ENCODE data around the gene TCIRG1.

TCIRG1 gene

DNA sequence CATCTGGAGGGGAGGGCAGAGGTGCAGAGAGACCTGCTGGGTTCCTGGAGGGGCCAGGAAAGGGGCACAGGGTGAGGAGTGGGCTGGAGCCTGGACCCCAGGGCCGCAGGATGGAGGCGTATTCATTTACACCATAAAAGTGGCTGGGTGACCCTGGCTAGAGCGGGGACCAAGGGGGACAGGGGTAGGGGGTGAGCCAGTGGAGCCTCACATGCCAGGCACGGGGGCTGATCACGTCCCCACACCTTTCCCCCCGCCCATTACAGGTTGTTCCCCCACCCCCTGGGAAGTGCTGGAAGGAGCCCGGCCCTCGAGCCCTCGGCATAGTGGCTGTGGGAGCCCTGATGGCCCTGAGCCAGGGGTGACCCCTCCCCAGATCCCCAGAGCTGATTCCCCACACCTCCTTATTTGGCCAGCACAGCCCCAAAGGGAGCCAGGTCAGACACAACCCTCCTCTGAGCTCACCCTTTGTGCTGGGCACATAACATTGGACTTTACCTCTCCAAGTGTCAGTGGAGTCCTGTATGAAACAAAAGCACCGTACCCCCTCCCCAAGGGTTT, 781 bp downstream of the TCIRG1 start:
- H3K27ac ChIP-seq (ENCODE audit: low read depth, low read length), result peak overlapping the region; percentile 74
- no peaks in the 10 kb centered on the region for H3K9me2 ChIP-seq (replicated peaks; ENCODE audit: insufficient read depth, low read length)
- peak overlapping the region; percentile 77 for H3K9ac ChIP-seq (ENCODE audit: low read length)
- H3K36me3 ChIP-seq (ENCODE audit: low read length), result no peaks in the 10 kb centered on the region
- no peaks in the 10 kb centered on the region for H3K9me3 ChIP-seq (ENCODE audit: insufficient read depth, low read length)
- TF ChIP-seq EZH2phosphoT487 (conservative IDR thresholded peaks at IDR 0.05; ENCODE audit: low read length), result no peak
- TF ChIP-seq CTCF (IDR thresholded peaks at IDR 0.05; ENCODE audit: insufficient read depth, low read length, poor library complexity, severe bottlenecking), result no peak
- H3F3A ChIP-seq (ENCODE audit: insufficient read depth), result no peaks in the 10 kb centered on the region; the same call in 1 of the 2 replicates
- H3K79me2 ChIP-seq (ENCODE audit: insufficient read depth, low read length), result peaks cover 24% of the 10 kb centered on the region
- H2AFZ ChIP-seq (ENCODE audit: low read depth, low read length, severe bottlenecking), result peak overlapping the region; percentile 4
- no peaks in the 10 kb centered on the region for H3K27me3 ChIP-seq (ENCODE audit: low read length)
- H3K4me2 ChIP-seq (ENCODE audit: low read depth, low read length, poor library complexity, severe bottlenecking), result peak overlapping the region; percentile 99
- H3K4me3 ChIP-seq (ENCODE audit: insufficient read depth, low read length, poor library complexity, severe bottlenecking), result peak overlapping the region; percentile 81
- no peaks in the 10 kb centered on the region for H4K20me1 ChIP-seq (ENCODE audit: low read depth, low read length)

DNA sequence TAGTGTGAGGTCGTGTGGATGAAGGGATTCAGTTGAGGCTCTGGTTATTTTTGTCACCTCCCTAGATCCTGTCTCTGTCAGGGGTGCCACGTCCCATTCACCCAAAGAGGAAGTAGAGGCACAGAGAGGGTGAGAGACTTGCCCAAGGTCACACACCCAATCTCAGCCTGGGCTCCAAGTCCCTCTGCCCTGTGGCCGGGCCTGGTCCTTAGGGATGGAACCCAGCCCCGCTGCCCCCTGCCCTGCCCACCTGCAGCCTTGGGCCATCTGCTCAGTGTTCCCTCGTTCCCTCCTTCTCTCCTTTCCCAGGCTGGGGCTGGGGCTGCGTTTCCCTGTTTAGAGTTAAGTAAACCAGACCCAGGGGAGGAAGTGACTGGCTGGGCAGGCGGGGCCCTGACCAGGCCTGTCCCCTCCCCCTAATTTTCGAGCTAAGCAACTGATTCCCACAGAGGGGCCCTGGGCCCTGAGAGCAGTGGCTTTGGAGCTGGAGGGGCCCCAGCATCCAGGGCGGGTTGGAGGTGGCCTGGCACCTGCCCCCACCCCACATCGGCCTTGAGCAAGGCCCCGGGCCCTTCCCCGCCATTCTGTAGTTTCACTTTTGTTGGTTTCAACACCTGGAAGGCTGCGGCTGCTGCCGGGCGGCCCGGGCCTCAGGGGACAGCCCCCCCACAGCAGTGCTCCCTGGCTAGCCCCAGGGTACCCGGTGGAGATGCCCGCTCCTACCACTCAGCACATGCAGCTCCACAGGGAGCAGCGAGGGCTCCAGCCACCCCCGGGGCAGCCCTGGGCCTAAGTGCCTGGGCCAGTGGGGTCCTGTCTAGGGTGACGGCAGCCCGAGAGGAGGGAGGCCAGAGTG, 1.5 kb downstream of the TCIRG1 start:
- Histone ChIP-seq H3K36me3 (ENCODE audit: low read length) (no peaks in the 10 kb centered on the region), H3K79me2 (ENCODE audit: insufficient read depth, low read length) (peaks cover 24% of the 10 kb centered on the region), H3K9ac (ENCODE audit: low read length) (peak overlapping the region; percentile 77), H3K27me3 (ENCODE audit: low read length) (no peaks in the 10 kb centered on the region), H3K9me2 (replicated peaks; ENCODE audit: insufficient read depth, low read length) (no peaks in the 10 kb centered on the region), H3K4me3 (ENCODE audit: insufficient read depth, low read length, poor library complexity, severe bottlenecking) (peak overlapping the region; percentile 81), H3K27ac (ENCODE audit: low read depth, low read length) (peak overlapping the region; percentile 74), H4K20me1 (ENCODE audit: low read depth, low read length) (no peaks in the 10 kb centered on the region), H3K9me3 (ENCODE audit: insufficient read depth, low read length) (no peaks in the 10 kb centered on the region), H2AFZ (ENCODE audit: low read depth, low read length, severe bottlenecking) (peak overlapping the region; percentile 4), H3K4me2 (ENCODE audit: low read depth, low read length, poor library complexity, severe bottlenecking) (peak overlapping the region; percentile 99), H3F3A (ENCODE audit: insufficient read depth) (no peaks in the 10 kb centered on the region; the same call in 1 of the 2 replicates)
- no peak for TF ChIP-seq CTCF (IDR thresholded peaks at IDR 0.05; ENCODE audit: insufficient read depth, low read length, poor library complexity, severe bottlenecking)
- no peak for TF ChIP-seq EZH2phosphoT487 (conservative IDR thresholded peaks at IDR 0.05; ENCODE audit: low read length)

- Histone ChIP-seq H3K27me3 (ENCODE audit: low read length) (no peaks in the 10 kb centered on the region), H2AFZ (ENCODE audit: low read depth, low read length, severe bottlenecking) (no peak overlapping the region), H3K9me2 (replicated peaks; ENCODE audit: insufficient read depth, low read length) (no peaks in the 10 kb centered on the region), H3K79me2 (ENCODE audit: insufficient read depth, low read length) (peaks cover 24% of the 10 kb centered on the region), H3K27ac (ENCODE audit: low read depth, low read length) (peak overlapping the region; percentile 74), H4K20me1 (ENCODE audit: low read depth, low read length) (no peaks in the 10 kb centered on the region), H3K9me3 (ENCODE audit: insufficient read depth, low read length) (no peaks in the 10 kb centered on the region), H3K9ac (ENCODE audit: low read length) (peak overlapping the region; percentile 77), H3K4me3 (ENCODE audit: insufficient read depth, low read length, poor library complexity, severe bottlenecking) (peak overlapping the region; percentile 81), H3F3A (ENCODE audit: insufficient read depth) (no peaks in the 10 kb centered on the region; the same call in 1 of the 2 replicates), H3K4me2 (ENCODE audit: low read depth, low read length, poor library complexity, severe bottlenecking) (peak overlapping the region; percentile 99), H3K36me3 (ENCODE audit: low read length) (no peaks in the 10 kb centered on the region)
- TF ChIP-seq CTCF (IDR thresholded peaks at IDR 0.05; ENCODE audit: insufficient read depth, low read length, poor library complexity, severe bottlenecking) (no peak), EZH2phosphoT487 (conservative IDR thresholded peaks at IDR 0.05; ENCODE audit: low read length) (no peak)
These were observed 2.2 kb downstream of the TCIRG1 start for GRCh38 chr11:68040957-68041591.

All from SU-DHL-6 (cell line).